HG02884 (cell line): ENCODE measurements around the gene MVD.

ENCODE experiments used
- ATAC-seq: cut with Tn5 transposase; IDR thresholded peaks from one replicate; pipeline ENCODE4 v1.9.1; 2021; ENCODE audit warnings: mild to moderate bottlenecking, moderate library complexity; ENCODE audit not compliant: unreplicated experiment

MVD gene

GRCh38 chr16:88697831-88698615, 35.1 kb upstream of the MVD start:
- ATAC-seq: no peak

DNA sequence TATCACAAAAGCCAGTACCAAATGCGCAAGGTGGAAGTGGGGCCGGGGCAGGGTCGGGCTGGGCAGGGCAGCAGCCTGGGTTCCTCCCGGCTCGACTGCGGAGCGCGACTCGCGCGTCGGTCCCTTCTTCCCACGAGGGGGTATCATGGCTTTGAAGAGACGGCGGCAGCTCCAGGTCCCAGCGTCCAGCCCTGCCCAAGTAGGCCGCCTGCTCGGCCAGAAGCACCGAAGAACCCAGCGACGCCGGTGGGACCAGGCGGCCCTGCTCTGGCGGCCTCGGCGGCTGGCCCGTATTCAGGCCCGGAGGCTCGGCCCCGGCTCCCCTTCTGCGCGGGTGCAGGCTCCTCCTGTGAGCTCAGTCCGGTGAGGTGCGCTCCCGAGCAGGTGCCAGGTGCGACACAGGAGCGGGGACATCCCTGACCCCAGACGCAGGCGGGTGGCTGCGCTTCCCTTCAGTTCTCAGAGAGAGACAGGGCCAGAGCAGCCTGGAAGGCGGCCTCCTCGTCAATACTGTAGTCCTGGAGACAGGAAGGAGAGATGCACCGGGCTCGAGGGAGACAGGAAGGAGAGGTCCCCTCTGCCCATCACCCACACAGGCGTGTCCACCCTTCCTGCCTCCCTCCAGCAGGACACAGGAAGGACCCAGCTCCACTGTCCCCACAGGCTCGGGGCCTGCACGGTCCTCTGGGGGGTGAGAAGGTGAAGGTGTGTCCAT, 34.4 kb upstream of the MVD start:
- ATAC-seq: no peak

DNA sequence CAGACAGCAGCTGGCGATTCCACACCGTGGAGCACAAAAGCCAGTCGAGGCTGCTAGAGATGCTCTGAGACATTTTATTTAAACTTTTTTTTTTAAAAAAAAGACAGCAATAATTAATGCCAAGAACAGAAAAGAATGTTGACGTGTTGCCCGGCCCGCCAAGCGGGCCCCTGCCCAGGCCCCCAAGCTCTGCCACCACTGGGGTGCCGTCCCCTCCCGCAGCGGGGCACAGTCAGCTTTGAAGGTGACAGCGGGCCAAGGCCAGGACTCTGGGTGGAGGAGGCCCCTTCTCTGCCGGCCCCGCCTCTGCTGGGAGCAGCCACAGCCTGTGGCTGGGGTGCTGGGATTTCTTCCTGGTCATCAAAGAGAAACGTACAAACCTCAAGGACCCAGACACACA, 33.5 kb upstream of the MVD start:
- no peak for ATAC-seq

DNA sequence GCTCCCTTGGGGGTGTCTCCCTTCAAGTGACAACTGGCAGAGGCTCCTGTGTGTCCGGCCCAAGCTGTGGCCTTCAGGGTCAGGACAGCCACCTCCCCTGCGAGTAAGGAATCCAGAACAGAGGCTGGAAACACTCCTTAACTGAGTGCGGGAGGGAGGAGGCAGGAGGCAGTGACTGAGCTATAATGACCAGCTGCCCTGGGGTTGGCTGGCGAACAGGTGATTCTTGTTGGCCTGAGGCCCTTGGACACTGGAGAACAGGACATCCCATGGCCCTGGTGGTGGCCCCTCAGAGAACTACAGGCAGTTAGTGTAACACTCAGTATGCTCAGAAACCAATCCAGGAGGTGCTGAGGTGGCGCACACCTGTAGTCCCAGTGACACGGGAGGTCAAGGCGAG, 32.9 kb upstream of the MVD start:
- no peak for ATAC-seq

DNA sequence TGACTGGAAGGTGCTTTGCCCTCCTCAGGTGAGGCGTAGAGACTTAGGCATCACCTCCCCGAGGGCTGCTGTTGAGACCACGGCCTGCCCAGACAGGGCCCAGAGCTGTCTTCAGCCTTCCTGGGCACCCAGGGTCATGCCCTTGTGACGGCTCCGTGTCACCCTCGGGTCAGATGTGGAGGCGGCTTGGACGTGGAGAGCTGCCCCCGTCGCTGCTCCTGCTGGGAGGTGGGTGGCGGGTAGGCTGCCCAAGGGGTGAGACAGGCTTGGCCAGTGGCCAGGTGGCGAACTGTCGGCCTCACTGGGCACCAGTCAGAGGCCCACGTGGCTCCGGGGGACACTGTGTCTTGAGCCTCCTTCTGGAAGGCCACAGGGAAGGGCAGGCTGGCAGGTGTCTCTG, 32.3 kb upstream of the MVD start:
- ATAC-seq: no peak

DNA sequence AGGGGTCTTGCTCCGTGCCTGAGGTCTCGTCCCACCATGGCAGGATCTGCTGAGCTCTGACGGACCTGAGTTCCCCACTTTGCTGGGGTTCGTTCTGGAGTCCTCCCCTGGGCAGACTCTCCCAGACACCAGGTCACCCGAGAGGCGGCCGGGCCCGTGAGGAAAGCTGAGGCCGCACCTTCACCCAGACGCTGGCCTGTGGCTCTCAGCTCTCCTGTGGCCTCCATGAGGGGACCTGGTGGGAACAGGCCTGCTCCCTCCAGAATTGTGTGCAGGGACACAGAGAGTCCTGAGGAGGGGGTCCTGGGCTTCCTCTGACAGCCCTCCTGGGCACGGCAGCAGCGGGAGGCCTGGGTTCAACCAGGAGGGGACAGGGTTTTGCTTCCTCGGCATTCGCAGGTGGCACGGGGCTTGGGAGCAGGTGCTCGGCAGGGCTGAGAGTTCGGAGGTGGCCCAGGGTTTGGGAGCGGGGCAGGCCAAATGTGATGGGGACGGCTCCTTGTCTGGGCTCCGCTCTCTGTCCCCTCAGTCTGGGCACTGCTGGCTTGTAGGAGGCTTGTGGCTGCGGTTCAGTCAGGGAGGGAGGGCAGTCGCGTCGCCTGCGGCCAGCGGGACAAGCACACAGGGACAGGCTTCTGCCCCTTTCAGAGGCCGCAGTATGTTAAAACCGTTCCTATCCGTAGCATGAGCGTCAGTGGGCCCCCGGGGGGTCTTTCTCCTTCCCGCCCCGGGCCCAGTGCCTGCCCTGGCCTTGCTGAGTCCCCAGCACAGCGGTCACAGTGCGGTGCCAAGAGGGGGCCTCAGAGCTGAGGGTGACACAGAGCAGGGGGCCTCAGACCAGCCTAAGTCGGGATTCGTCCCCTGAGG, 31.6 kb upstream of the MVD start:
- ATAC-seq: no peak

GRCh38 chr16:88693420-88694177, 30.7 kb upstream of the MVD start:
- ATAC-seq: no peak

DNA sequence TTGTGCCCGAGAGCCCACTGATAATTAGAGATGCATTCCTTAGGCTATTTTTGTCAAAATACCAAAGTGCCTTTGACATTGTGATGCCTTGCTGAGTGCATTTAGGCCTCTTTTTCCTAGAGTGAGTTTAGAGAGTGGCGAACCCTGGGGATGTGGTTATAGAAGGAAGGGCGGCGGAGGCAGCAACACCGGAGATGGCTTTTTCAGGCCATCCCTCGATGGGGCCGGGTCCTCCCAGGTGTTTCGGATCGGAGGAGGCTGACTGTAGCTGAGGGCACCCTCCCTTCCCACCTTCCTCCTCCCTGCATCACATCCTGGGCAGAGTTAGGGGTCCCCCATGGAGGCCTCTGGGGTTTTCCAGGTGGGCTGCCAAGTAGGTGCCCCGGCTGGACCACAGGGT, 30.0 kb upstream of the MVD start:
- ATAC-seq: no peak

GRCh38 chr16:88691924-88692560, 29.2 kb upstream of the MVD start:
- ATAC-seq: no peak

GRCh38 chr16:88691129-88691813, 28.4 kb upstream of the MVD start:
- no peak for ATAC-seq

- no peak for ATAC-seq
Observed at GRCh38 chr16:88690341-88691128, 27.6 kb upstream of the MVD start.

DNA sequence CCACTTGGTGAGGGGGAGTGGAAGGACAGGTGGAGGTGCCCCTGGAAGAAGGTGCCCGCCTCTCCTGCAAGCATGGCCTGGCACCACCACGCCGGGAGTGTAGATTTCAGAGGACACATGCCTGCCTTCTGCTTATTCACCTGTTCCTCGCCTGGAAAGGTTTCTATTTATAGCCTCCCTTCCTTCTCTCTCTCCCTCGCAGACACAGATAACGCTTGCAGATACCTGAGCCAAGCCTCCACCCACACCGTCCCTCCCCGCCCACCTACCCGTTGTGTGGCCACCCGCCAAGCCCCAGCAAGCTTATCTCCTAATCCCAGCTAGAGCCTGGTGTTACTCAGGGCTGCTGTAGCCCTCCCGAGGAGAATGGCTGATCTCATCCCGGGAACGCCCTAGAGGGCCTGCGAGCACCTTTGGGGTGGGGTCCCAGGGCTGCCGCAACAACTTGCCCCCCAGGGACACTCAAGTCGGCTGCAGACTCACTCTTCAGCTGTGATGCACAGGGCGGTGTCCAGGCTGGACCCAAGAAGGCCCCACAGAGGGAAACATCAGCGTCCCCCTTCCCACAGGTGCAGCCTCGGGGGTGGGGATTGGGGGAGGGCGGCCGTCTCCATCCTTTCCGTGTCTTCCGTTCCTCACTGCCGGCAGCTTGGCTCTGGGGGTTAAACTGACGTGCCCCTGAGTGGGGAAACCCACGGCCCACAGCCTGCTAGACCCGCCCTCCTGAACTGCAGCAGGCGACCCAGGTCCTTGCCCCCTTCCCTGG, 25.3 kb upstream of the MVD start:
- ATAC-seq: no peak

GRCh38 chr16:88687676-88688012, 24.8 kb upstream of the MVD start:
- ATAC-seq: no peak

GRCh38 chr16:88687254-88687576, 24.3 kb upstream of the MVD start:
- no peak for ATAC-seq

DNA sequence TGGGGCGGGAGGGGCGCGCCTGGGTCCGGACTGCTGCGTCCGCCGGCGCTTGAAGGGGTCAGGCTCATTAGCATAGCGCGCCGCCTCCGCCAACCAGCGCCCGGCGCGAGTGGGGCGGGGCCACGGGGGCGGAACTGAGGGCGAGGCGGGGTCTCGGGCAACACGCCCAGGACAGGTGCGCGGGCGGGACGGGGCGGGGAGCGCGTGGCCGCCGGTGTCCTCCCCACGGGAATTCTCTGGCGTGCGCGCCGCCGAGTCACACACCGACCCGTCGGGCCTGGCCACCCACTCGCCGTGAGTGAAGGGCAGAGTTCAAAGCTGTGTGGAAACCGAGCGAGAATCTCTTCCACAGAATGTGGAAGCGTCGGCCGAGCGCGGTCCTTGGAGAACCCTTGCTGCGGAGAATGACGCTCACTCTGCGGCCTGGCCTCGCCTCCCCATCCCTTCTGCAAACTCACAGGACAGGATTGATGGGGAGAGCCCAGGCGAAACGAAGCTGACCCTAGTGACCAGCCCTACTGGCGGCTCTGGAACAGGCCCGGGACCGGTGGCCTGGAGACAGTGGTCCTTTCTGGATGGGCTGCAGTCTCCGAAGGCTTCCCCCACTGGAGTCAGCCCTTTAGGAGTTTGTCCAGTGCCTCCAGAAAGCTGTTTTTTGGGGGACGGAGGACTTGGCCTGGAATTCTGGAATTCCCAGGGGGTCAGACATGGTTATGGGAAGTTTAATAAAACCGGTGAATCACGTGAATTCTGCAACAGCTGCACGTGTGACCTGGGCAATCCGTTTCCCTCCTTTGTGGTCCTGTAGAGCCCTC, 23.8 kb upstream of the MVD start, which contains the start of gene SNAI3:
SNAI3 (minus strand) TSS at position 69 of the 815 bp plus-strand sequence. CDS start 101 bp downstream, outside the sequence.
- ATAC-seq: no peak

DNA sequence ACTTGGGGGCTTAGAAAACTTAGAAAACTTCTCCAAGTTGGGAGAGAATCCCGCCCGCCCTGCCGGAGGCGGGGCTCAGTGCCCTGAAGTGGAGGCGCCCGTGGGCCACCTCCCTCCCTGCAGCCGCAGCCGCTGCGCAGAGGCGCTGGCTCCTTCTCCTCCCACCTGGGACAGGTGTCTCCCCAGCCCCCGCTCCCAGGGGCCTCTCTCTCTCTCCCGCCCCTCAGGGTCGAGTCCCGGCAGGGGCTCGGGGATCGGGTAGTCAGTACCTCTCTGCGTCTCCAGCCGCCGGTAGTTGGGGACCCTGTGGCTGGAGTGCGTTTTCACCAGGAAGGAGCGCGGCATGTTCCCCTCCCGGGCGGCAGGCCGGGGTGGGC, 23.2 kb upstream of the MVD start:
- ATAC-seq: no peak
